ENCODE measurements around the gene CLK4.

CLK4 gene

GRCh38 chr5:178640331-178641045 lies 13.6 kb upstream of the CLK4 start:
- no peak for DNase-seq (ENCODE audit: low read depth)
- H3K4me3 ChIP-seq (ENCODE audit: low read depth, low read length), result no peak overlapping the region
- TF ChIP-seq CTCF (IDR thresholded peaks at IDR 0.05; ENCODE audit: low read depth, low read length, missing control alignments), result no peak

GRCh38 chr5:178637356-178638074 lies 10.7 kb upstream of the CLK4 start:
- DNase-seq (ENCODE audit: low read depth), result no peak
- no peak overlapping the region for H3K4me3 ChIP-seq (ENCODE audit: low read depth, low read length)
- no peak for TF ChIP-seq CTCF (IDR thresholded peaks at IDR 0.05; ENCODE audit: low read depth, low read length, missing control alignments)

- H3K4me3 ChIP-seq (ENCODE audit: low read depth, low read length), result no peak overlapping the region
- DNase-seq (ENCODE audit: low read depth), result no peak
- no peak for TF ChIP-seq CTCF (IDR thresholded peaks at IDR 0.05; ENCODE audit: low read depth, low read length, missing control alignments)
These were observed 5.4 kb upstream of the CLK4 start for GRCh38 chr5:178632285-178632684.

GRCh38 chr5:178630951-178631350 lies 4.1 kb upstream of the CLK4 start:
- no peak for DNase-seq (ENCODE audit: low read depth)
- no peak for TF ChIP-seq CTCF (IDR thresholded peaks at IDR 0.05; ENCODE audit: low read depth, low read length, missing control alignments)
- H3K4me3 ChIP-seq (ENCODE audit: low read depth, low read length), result no peak overlapping the region

- no peak for TF ChIP-seq CTCF (IDR thresholded peaks at IDR 0.05; ENCODE audit: low read depth, low read length, missing control alignments)
- H3K4me3 ChIP-seq (ENCODE audit: low read depth, low read length), result no peak overlapping the region
- no peak for DNase-seq (ENCODE audit: low read depth)
These were observed 3.7 kb upstream of the CLK4 start for GRCh38 chr5:178630475-178630930.

- DNase-seq (ENCODE audit: low read depth), result peak; percentile 8
- H3K4me3 ChIP-seq (ENCODE audit: low read depth, low read length), result peak overlapping the region; percentile 50
- TF ChIP-seq CTCF (IDR thresholded peaks at IDR 0.05; ENCODE audit: low read depth, low read length, missing control alignments), result no peak
These were observed 379 bp upstream of the CLK4 start for GRCh38 chr5:178627259-178627598.
